Keratinocyte (primary cell): ENCODE data around the gene CMYA5. TPM values are rescaled to one million over a fixed set of nuclear protein-coding genes. Genes with fewer than 3 reads are reported as not detected.

ENCODE experiments used
- DNase-seq: peaks from one replicate; pipeline ENCODE4 v3.0.0-alpha.2; 2011; ENCODE audit warnings: low read depth, missing footprints, low spot score
- FAIRE-seq: peaks from 2 replicates; lab custom pipeline; 2011; peaks lifted over from hg19 to GRCh38; lab: Jason Lieb, UNC
- H2AFZ ChIP-seq: 2 replicates; pipeline ENCODE4 v1.6.0; 2012; ENCODE audit warnings: low read length, control low read depth, inconsistent platforms; ENCODE audit not compliant: control insufficient read depth
- H3K27ac ChIP-seq: 2 replicates; pipeline ENCODE4 v1.5.1; 2011; ENCODE audit warnings: low read length; ENCODE audit not compliant: control insufficient read depth, insufficient read depth
- H3K27me3 ChIP-seq: 3 replicates; pipeline ENCODE4 v1.6.0; 2011; ENCODE audit warnings: low read length; ENCODE audit not compliant: control insufficient read depth, insufficient read depth; ENCODE audit errors: extremely low read depth
- H3K36me3 ChIP-seq, 2 experiments: 2 replicates in 1 of 2; 3 replicates in 1 of 2; pipeline ENCODE4 v1.5.1; 2011; ENCODE audit warnings: low read length in 2 of 2, mild to moderate bottlenecking in 1 of 2; ENCODE audit not compliant: control insufficient read depth in 2 of 2, insufficient read depth in 2 of 2; ENCODE audit errors: extremely low read depth in 1 of 2
- H3K4me1 ChIP-seq: 3 replicates; pipeline ENCODE4 v1.5.1; 2011; ENCODE audit warnings: low read length; ENCODE audit not compliant: control insufficient read depth, insufficient read depth; ENCODE audit errors: extremely low read depth
- H3K4me2 ChIP-seq: 3 replicates; pipeline ENCODE4 v1.6.0; 2011; ENCODE audit warnings: low read depth, low read length; ENCODE audit not compliant: control insufficient read depth, insufficient read depth; ENCODE audit errors: extremely low read depth
- H3K4me3 ChIP-seq, 3 experiments: fragments of 200-600 bp in 1 of 3; sonication (generic) in 1 of 3; 2 replicates in 2 of 3; 3 replicates in 1 of 3; pipeline ENCODE4 v1.5.1; 2011 to 2016; ENCODE audit warnings: low read length in 3 of 3, mild to moderate bottlenecking in 3 of 3, control low read depth in 2 of 3, inconsistent platforms in 1 of 3, low read depth in 1 of 3, mixed read lengths in 1 of 3, mixed run types in 1 of 3, moderate library complexity in 1 of 3; ENCODE audit not compliant: control insufficient read depth in 2 of 3, insufficient read depth in 2 of 3; ENCODE audit errors: extremely low read depth in 1 of 3
- H3K79me2 ChIP-seq: 2 replicates; pipeline ENCODE4 v1.6.0; 2012; ENCODE audit warnings: low read length; ENCODE audit not compliant: control insufficient read depth, insufficient read depth
- H3K9ac ChIP-seq: 3 replicates; pipeline ENCODE4 v1.6.0; 2011; ENCODE audit warnings: low read length; ENCODE audit not compliant: control insufficient read depth, insufficient read depth; ENCODE audit errors: extremely low read depth
- H3K9me1 ChIP-seq: 3 replicates; pipeline ENCODE4 v1.6.0; 2011; ENCODE audit warnings: low read length; ENCODE audit not compliant: control insufficient read depth, insufficient read depth; ENCODE audit errors: extremely low read depth
- H3K9me3 ChIP-seq: 2 replicates; pipeline ENCODE4 v1.5.1; 2012; ENCODE audit warnings: low read depth, low read length; ENCODE audit not compliant: control insufficient read depth
- H4K20me1 ChIP-seq: 3 replicates; pipeline ENCODE4 v1.6.0; 2011; ENCODE audit warnings: low read length; ENCODE audit not compliant: control insufficient read depth, insufficient read depth; ENCODE audit errors: extremely low read depth
- EZH2 ChIP-seq: IDR thresholded peaks from one replicate; pipeline ENCODE4 v1.6.1; 2012; ENCODE audit warnings: inconsistent platforms, mild to moderate bottlenecking, low read length, moderate library complexity
- dilution Hi-C: fragments of 300-500 bp; cut with MboI; formaldehyde crosslinking; loops from one replicate; pipeline ENCODE4 v1.7.0; 2020; ENCODE audit warnings: low sequenced_read_pairs; ENCODE audit not compliant: extremely low pct_ligation_motif_present
- polyA plus RNA-seq, 5 experiments: library from polyadenylated mRNA; depleted of rRNA in 3 of 5; stranded (reverse) in 3 of 5; stranded (forward) in 1 of 5; unstranded in 1 of 5; fragments of >200 nt; gene quantifications; 1 replicate in 1 of 5; 2 replicates in 3 of 5; 3 replicates in 1 of 5; pipeline versions ENCODE4 v1.2.1 to v1.2.3, GENCODE V29; 2011 to 2012; ENCODE audit warnings: missing spikeins in 2 of 5, low read depth in 1 of 5, low replicate concordance in 1 of 5
- TF ChIP-seq, protein P1 (sequence below), 3 experiments: IDR thresholded peaks in 1 of 3; conservative IDR thresholded peaks in 1 of 3; optimal IDR thresholded peaks in 1 of 3; 2 replicates in 2 of 3; 3 replicates in 1 of 3; pipeline versions ENCODE3 to v1.5.1; 2011; ENCODE audit warnings: low read length in 3 of 3, mild to moderate bottlenecking in 3 of 3, moderate library complexity in 2 of 3, control low read depth in 1 of 3, inconsistent platforms in 1 of 3; ENCODE audit not compliant: insufficient read depth in 2 of 3; ENCODE audit errors: extremely low read depth in 1 of 3

Gene CMYA5
- polyA plus RNA-seq, 1 donor (not counting 4 experiments of a cell fraction or from before 2014, with no cell fraction given), result 0.25 TPM

DNA sequence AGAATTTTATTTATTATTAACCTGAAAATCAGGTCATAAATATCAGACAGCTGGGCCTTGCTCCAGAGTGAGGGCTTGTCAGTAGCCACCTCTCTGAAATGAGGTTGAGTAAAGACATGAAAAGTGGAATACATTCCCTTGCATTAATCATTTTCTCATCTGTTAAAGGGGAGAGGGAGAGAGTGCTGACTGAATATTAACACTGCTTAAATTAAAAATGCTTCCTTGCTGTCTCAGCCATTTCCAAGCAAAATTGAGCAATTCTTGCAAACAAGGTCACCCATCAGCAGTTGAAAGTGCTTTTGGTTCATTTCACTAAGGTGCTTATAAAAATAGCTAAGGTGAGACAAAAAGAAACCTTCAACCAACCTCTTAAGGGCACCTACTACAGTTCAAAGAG lies 102.8 kb downstream of the CMYA5 start:
- Histone ChIP-seq H3K4me3 (no peak overlapping the region), H2AFZ (no peak overlapping the region), H3K79me2 (no peaks in the 10 kb centered on the region), H4K20me1 (no peaks in the 10 kb centered on the region), H3K9me1 (no peaks in the 10 kb centered on the region), H3K9me3 (no peaks in the 10 kb centered on the region), H3K4me1 (no peaks in the 10 kb centered on the region), H3K36me3 (no peaks in the 10 kb centered on the region), H3K27ac (no peak overlapping the region), H3K9ac (no peak overlapping the region), H3K4me2 (no peak overlapping the region), H3K27me3 (no peaks in the 10 kb centered on the region)
- no peak for TF ChIP-seq EZH2
- TF ChIP-seq, protein P1, sequence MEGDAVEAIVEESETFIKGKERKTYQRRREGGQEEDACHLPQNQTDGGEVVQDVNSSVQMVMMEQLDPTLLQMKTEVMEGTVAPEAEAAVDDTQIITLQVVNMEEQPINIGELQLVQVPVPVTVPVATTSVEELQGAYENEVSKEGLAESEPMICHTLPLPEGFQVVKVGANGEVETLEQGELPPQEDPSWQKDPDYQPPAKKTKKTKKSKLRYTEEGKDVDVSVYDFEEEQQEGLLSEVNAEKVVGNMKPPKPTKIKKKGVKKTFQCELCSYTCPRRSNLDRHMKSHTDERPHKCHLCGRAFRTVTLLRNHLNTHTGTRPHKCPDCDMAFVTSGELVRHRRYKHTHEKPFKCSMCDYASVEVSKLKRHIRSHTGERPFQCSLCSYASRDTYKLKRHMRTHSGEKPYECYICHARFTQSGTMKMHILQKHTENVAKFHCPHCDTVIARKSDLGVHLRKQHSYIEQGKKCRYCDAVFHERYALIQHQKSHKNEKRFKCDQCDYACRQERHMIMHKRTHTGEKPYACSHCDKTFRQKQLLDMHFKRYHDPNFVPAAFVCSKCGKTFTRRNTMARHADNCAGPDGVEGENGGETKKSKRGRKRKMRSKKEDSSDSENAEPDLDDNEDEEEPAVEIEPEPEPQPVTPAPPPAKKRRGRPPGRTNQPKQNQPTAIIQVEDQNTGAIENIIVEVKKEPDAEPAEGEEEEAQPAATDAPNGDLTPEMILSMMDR (optimal IDR thresholded peaks at IDR 0.05 in 1 of 3, IDR thresholded peaks at IDR 0.05 in 1 of 3, conservative IDR thresholded peaks at IDR 0.05 in 1 of 3; ENCODE audit: extremely low read depth in 1 of 3, insufficient read depth in 2 of 3, low read length in 3 of 3), result no peak
- DNase-seq (no peak), FAIRE-seq (no peak)
- dilution Hi-C loops, result no loop called here

DNA sequence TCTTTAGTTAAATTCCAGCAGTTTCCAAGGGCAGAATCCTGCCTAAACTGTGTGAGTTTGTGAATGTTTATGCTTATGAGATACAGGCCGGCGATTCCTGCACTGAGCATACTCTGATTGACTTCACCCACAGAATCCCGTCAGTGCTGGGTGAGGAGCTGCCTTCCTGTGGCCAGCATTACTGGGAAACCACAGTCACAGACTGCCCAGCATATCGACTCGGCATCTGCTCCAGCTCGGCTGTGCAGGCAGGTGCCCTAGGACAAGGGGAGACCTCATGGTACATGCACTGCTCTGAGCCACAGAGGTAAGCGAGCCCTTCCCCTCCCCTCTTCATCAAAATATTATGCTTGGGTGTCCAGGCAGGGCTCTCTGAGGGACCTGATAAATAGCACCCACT lies 103.7 kb downstream of the CMYA5 start:
- dilution Hi-C loops, result no loop called here
- Histone ChIP-seq H3K79me2 (no peaks in the 10 kb centered on the region), H3K27me3 (peaks cover 3% of the 10 kb centered on the region), H2AFZ (no peak overlapping the region), H3K9me3 (no peaks in the 10 kb centered on the region), H3K4me3 (no peak overlapping the region), H3K9ac (no peak overlapping the region), H3K36me3 (no peaks in the 10 kb centered on the region), H3K27ac (no peak overlapping the region), H3K4me2 (no peak overlapping the region), H4K20me1 (no peaks in the 10 kb centered on the region), H3K9me1 (no peaks in the 10 kb centered on the region), H3K4me1 (no peaks in the 10 kb centered on the region)
- DNase-seq (no peak), FAIRE-seq (no peak)
- TF ChIP-seq, protein P1 (optimal IDR thresholded peaks at IDR 0.05 in 1 of 3, IDR thresholded peaks at IDR 0.05 in 1 of 3, conservative IDR thresholded peaks at IDR 0.05 in 1 of 3; ENCODE audit: extremely low read depth in 1 of 3, insufficient read depth in 2 of 3, low read length in 3 of 3), result no peak
- no peak for TF ChIP-seq EZH2
